HL-60 (cell line): ENCODE results near the gene TYROBP.

Experiments
- POLR2AphosphoS5 ChIP-seq: IDR thresholded peaks from 2 replicates; pipeline ENCODE4 v1.6.1; 2012; ENCODE audit warnings: low read depth
- SPI1 ChIP-seq: IDR thresholded peaks from 2 replicates; pipeline ENCODE4 v1.6.1; 2012; ENCODE audit warnings: low read depth, mild to moderate bottlenecking, borderline replicate concordance
- TF ChIP-seq, protein P1 (sequence below): IDR thresholded peaks from one replicate; pipeline ENCODE4 v1.5.1; 2011; ENCODE audit warnings: low read length, control low read depth, inconsistent platforms; ENCODE audit not compliant: insufficient read depth

DNA sequence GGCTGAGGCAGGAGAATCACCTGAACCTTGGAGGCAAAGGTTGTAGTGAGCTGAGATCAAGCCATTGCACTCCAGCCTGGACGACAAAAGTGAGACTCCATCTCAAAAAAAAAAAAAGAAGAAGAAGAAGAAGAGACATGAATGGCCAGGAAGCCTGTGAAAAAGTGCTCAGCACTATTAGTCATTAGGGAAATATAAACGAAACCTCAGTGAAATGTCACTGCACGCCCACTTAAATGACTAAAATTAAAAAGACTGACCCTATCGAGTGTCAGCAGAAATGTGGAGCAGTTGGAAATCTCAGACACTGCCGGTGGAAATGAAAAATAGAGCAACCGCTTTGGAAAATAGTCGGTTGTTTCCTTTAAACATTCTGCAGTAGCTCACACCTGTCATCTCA is 5.5 kb upstream of the TYROBP start:
- TF ChIP-seq, protein P1, sequence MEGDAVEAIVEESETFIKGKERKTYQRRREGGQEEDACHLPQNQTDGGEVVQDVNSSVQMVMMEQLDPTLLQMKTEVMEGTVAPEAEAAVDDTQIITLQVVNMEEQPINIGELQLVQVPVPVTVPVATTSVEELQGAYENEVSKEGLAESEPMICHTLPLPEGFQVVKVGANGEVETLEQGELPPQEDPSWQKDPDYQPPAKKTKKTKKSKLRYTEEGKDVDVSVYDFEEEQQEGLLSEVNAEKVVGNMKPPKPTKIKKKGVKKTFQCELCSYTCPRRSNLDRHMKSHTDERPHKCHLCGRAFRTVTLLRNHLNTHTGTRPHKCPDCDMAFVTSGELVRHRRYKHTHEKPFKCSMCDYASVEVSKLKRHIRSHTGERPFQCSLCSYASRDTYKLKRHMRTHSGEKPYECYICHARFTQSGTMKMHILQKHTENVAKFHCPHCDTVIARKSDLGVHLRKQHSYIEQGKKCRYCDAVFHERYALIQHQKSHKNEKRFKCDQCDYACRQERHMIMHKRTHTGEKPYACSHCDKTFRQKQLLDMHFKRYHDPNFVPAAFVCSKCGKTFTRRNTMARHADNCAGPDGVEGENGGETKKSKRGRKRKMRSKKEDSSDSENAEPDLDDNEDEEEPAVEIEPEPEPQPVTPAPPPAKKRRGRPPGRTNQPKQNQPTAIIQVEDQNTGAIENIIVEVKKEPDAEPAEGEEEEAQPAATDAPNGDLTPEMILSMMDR = no peak
- TF ChIP-seq SPI1 = no peak
- TF ChIP-seq POLR2AphosphoS5 = no peak
